GM21619 (cell line): ENCODE measurements around the gene PPHLN1.

Experiments
- ATAC-seq: cut with Tn5 transposase; IDR thresholded peaks from one replicate; pipeline ENCODE4 v1.9.1; 2021; ENCODE audit not compliant: unreplicated experiment

The PPHLN1 gene, protein sequence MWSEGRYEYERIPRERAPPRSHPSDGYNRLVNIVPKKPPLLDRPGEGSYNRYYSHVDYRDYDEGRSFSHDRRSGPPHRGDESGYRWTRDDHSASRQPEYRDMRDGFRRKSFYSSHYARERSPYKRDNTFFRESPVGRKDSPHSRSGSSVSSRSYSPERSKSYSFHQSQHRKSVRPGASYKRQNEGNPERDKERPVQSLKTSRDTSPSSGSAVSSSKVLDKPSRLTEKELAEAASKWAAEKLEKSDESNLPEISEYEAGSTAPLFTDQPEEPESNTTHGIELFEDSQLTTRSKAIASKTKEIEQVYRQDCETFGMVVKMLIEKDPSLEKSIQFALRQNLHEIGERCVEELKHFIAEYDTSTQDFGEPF

DNA sequence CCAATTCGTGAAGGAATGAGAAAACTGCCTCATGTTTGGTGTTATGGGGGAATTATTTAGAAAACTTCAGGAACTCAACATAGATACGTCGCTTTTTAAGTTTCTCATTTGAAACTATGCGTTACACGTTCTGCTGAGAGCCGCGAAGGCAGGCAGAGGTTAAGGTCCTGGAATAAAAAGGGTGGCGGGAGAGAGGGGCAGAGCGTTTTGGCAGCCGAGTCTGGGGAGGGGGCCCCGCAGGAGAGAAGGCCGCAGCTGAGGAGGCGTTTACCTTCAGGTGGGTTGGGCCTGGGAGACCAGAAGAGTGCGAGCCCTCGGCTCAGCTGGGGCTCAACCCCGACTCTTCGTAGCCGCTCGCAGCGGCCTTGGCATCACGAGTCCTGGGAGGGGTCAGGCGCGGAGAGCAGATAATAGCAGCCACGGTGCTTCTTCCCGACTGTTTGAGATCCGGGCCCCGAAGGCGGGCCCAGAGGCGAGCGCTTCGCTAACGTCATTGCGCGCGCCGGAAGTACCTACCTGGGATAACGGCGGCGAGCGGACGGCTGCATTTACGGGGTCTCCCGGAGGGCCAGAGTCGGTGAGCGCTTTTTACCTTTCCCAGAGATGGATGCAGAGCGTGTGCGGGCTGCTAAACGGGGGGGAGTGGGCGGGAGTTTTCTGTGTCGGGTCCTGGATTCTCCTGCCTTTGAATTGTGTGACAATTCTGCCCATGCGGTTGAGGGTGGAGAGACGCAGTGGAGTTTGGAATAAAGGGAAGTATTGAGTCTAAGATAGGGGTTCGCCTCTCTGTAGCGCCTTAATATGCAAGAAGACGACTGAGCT, at the start of gene PPHLN1, which contains the start of gene ZCRB1:
PPHLN1 (plus strand) TSS at position 515 of the 822 bp plus-strand sequence. CDS start 9,736 bp downstream, outside the sequence.
ZCRB1 (minus strand) TSS at position 442 of the 822 bp plus-strand sequence. CDS start 1,992 bp downstream, outside the sequence.
- peak; percentile 94 for ATAC-seq

DNA sequence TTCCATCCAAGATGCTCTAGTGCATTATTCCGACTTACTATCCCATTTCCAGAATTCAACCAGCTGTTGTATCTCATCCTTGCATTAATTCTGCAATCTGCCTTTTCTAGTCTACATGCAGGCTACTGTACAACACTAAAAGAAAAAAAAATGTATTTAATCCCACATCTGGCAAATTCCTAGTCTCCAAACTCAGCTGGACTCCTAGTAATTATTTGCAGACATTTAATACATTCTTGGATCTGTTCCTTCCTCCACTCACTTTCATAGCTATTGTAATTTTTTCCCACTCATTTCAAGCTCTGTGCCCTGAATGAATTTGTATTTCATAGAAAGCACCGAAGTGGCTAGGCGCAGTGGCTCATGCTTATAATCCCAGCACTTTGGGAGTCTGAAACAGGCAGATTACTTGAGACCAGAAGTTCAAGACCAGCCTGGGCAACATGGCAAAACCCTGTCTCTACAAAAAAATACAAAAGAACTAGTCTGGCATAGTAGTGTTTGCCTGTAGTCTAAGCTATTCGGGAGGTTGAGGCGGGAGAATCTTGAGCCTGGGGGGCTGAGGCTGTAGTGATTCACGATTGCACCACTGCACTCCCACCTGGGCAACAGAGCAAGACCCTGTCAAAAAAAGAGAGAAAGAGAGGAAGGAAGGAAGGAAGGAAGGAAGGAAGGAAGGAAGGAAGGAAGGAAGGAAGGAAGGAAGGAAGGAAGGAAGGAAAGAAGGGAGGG, 48.4 kb upstream of the PPHLN1 start:
- ATAC-seq: no peak

GRCh38 chr12:42278128-42278510, 47.8 kb upstream of the PPHLN1 start:
- ATAC-seq: no peak

DNA sequence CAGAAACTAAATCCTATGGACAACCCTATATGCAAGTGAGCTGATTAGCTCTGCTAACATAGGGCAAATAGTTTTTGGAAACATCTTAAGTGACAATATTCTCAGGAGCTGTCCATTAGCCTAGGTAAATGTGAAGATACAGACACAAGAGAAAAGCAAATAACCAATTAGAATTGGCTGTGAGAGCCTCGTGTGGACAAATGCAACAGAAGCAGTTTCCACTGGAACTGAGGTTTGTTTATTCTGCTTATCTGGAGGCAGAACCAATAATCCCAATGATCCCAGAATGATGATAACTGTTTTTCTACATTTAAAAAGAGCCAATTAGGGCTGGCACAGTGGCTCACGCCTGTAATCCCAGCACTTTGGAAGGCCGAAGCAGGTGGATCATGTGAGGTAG, 44.7 kb upstream of the PPHLN1 start:
- ATAC-seq: no peak

DNA sequence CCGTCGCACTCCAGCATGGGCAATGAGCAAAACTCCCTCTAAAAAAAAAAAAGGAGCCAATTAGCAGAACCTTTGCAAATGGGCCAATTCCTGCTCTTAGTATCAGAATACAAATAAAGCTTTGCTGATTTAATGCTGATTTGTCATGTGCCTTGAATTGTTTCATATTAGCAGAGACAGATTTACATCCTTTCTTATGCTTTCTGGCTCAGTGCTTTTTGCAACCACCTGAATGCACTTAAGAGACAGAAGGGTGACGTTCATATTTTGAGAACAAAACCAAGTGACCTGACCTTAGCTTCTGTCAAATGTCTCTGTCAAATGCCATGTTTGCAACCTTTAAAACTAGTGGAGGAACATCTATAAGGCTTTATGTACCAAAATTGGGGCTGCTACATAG, 44.1 kb upstream of the PPHLN1 start:
- no peak for ATAC-seq

DNA sequence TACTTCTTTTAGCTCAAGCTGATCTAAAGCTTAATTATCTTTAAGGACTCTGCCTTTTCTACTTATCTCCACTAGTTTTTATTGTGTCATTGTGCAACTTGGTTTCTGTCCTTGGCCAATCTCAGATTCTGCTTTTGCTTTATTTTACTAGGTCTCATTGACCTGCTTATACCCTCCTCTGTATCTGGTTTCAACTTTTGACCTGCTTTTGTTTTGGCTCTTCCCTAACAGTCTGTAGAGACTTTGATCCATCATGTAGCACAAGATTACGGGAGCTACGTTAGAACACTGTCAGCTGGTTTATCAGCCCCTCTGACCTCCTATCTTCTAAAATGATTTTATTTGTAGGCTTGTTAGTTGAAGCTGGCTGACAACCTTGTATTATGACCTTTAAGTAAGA, 43.7 kb upstream of the PPHLN1 start:
- ATAC-seq: no peak

- no peak for ATAC-seq
Measured at GRCh38 chr12:42283739-42284138, 42.2 kb upstream of the PPHLN1 start.

DNA sequence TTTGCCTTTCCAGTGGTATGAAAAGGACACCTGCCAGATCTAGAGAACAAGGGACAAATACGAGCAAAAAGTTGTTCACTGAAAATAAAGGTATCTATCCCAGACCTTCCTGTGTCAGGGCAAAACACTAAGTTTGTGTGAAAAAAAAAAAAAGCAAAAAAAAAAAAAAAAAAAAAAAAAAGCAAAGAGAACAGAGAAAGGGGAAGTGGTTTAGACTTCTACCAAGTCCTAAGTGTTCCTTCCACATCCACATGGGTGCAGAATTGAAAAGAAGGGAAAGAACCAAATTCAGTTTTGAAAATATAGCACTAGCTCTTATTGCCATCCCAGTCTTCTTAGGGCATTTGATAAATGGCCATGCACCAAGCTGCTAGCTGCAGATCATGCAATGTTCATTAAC, 41.8 kb upstream of the PPHLN1 start:
- ATAC-seq: no peak

DNA sequence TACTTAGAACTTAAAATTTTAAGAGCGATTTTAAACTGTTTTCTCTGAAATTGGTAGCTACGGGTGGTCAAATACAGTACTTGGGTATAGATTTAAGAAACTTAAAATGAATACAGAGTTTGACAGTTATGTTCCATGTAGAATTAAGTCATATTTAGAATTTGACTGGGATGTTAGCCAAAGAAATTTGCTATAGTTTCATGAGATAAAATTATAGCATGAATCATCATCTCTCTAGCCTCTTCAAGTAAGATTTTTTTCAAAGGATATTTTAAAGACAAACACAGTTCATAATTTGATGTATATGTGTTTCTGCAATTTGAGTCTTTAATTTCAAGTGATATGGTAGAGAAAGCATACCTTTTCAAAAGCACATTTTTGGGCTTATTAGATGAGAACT, 41.1 kb upstream of the PPHLN1 start:
- no peak for ATAC-seq

DNA sequence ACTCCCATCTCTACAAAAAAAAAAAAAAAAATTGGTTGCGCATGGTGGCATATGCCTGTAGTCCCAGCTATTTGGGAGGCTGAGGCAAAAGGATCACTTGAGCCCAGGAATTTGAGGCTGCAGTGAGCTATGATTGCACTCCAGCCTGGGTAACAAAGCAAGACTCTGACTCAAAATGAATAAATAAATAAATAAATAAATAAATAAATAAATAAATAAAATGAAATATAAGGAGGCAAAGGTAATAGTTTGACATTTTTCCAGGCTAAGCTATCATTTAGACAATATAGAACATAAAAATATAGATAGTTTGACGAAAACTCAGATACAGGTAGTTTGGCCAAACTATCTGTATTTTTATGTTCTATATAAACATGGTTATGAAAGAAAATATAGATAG, 40.5 kb upstream of the PPHLN1 start:
- no peak for ATAC-seq

DNA sequence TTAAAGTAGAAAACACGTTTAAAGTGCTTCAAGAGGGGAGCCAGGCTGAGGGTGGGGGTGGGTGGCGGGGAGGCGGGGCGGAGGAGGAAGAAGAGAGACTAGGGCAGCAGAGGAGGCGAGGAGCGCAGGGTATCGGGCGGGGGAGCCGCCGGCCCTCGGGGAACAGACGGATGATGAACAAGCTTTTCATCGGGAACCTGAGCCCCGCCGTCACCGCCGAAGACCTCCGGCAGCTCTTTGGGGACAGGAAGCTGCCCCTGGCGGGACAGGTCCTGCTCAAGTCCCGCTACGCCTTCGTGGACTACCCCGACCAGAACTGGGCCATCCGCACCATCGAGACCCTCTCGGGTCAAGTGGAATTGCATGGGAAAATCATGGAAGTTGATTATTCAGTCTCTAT, 39.2 kb upstream of the PPHLN1 start:
- no peak for ATAC-seq

DNA sequence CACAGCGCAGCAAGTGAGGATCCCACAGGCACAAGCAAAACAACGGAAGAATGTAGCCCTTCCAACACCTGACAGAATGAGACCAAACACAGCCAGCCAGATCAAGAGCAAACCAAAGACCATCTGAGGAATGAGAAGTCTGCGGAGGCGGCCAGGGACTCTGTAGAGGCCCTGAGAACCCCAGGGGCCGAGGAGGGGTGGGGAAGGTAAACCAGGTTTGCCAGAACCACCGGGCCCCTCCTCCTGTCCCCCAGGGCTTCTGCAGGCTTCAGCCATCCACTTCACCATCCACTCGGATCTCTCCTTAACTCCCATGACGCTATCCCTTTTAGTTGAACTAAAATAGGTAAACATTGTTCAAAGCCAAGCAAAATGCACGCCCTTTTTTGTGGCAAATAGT, 37.4 kb upstream of the PPHLN1 start:
- ATAC-seq: no peak

GRCh38 chr12:42291680-42292079, 34.3 kb upstream of the PPHLN1 start:
- no peak for ATAC-seq

- no peak for ATAC-seq
Measured at GRCh38 chr12:42296503-42297109, 29.4 kb upstream of the PPHLN1 start.

- ATAC-seq: no peak
Measured at GRCh38 chr12:42298887-42299286, 27.1 kb upstream of the PPHLN1 start.

DNA sequence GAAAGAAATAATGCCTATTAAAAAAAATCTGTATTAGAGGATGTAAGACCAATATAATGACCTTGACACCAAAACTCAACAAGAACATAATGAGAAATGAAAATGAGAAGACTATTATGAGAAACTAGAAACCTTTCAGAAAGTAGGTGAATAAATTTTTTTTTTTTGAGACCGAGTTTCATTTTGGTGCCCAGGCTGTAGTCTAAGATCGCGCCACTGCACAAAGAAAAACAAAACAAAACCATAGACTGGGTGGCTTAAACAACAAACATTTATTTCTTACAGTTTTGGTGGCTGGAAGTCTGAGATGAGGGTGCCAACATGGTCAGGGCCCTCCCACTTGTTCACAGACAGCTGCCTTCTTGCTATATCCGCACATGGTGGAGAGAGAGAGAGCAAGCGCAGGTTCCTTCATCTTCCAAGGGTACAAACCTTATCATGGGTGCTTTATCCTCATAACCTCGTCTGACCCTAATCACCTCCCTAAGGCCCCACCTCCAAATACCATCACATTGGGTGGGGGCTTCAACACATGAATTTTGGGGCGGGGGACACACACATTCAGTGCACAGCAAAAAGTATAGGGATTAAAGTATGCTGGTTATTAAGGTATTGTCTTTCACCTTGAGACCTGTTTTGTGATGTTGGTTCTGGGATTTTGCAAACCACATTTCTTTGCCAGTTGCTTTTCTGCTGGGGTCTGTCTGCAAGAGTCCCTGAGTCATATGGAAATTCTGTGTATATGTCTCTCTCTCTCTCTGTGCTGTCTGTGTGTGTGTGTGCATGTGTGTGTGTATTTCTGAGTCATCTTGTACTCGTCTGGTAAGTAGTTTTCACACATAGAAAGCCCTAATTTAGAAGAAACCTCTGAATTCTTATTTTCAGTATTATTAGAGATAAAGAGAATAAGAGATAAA, 26.3 kb upstream of the PPHLN1 start:
- peak; percentile 78 for ATAC-seq

DNA sequence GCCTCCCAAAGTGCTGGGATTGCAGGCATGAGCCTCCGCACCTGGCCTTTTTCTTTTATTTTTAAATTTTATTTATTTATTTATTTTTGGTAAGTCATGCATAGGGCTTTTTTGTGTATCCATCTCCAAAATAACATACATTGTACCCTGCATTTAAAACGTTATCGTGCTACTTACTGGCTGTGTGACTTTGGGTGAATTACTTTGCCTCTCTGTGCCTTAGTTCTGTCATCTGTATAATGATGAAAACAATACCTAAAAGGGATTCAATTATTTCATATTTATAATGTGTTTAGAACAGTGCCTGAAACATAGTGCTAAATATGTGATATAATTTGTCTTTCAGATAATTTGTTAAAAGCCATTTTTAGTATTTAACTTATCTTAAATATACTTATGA, 19.7 kb upstream of the PPHLN1 start:
- no peak for ATAC-seq

DNA sequence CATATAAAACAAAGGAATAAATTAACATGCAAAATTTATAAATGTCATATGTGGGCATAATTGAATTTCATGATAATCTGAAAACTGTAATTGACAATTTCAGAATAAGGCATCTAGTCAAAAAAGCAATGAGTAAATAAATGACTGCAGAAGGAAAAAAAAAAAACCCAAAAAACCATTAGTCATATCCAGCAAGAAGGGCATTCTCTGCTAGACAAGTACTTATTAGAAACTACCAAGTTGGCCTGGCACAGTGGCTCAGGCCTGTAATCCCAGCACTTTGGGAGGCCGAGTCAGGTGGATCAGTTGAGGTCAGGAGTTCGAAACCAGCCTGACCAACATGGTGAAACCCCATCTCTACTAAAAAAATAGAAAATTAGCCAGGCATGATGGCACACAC, 17.6 kb upstream of the PPHLN1 start:
- no peak for ATAC-seq

- ATAC-seq: no peak
Measured at GRCh38 chr12:42309996-42310395, 16.0 kb upstream of the PPHLN1 start.

DNA sequence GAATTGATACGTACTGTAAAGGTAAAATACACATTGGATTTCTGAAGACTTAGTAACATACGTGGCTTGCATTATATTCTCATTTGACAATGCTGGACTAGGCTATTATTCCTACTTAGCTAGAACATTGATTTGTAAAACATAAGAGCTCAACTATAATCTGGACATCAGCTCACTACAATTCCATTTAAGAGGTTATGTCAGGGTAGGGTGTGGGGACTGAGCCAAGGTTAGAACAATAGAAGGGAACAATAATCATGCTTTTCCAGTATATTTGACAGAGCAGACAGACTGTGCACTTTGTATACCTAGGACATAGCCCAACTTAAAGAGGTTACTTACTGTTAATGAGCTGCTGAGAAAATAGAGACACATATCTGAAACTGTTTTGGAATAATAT, 10.9 kb upstream of the PPHLN1 start:
- ATAC-seq: no peak
